NCI-H2171 treated with DMSO at 0.1 percent for 48 hours (cell line): ENCODE measurements around the gene PIP4K2A.
"Not testable (repeated sequence)": the region's sequence is repeated elsewhere in the genome, so short reads cannot be mapped to it uniquely, and the experiment has no call there.

Experiments
- DNase-seq: peaks from one replicate; lab custom pipeline; 2025; lab: John Stamatoyannopoulos, UW

PIP4K2A gene

DNA sequence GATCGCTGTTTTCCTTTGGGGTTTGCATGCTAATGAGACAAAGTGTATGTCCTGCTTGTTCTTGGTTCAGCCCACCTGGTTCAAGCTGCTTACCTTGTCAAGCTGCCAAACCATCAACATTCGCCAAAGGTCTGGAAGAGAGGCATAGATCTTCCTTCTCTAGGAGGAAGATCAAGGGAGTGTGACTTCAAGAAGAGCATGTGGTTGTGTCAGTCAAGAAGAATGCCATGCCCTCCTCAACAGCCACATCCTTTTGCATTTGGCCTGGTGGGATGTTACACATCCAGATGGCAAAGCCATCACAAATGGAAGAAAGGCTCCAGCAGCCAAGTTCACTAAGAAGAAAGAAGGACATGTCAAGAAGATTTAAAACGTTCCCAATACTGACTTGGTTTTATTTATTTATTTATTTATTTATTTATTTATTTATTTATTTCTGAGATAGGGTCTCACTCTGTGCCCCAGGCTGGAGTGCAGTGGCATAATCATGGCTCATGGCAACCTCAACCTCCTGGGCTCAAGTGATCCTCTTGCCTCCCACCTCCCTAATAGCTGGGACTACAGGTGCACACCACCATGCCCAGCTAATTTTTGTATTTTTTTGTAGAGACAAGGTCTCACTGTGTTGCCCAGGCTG is 5.1 kb upstream of the PIP4K2A start:
- peak; percentile 29 for DNase-seq

- DNase-seq: not testable (repeated sequence)
Observed at GRCh38 chr10:22718659-22719058, 4.3 kb upstream of the PIP4K2A start.

DNA sequence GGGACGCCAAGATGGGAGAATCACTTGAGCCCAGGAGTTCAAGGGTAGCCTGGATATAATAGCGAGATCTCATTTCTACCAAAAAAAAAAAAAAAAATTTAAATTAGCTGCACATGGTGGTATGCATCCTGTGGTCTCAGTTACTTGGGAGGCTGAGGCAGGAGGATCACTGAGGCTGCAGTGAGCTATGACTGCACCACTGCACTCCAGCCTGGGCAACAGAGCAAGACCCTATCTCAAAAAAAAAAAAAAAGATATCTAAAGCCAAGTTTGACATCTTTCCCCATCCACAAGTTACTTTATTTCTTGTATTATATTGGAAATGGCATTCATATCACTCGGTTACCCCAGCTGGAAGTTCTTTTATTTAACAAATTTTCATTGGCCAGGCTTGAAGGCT is 3.4 kb upstream of the PIP4K2A start:
- DNase-seq: no peak

DNA sequence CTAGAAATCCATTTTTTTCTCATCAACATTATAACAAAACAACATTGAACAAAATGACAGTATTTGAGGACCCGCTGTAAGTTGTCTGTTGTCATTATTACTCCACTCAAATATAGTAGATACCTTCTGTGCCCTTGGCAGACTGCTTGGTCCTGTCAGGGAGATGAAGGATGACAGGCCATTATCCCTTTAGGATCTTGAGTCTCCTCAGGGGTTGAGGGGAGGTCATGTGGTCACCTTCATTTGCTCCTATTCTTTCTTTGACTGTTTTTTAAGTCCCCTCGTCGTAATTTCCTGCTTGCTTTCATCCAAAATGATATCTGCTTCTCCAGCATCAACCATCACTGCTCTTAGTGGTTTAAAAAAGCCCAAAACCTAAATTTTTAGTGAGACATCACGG is 2.6 kb upstream of the PIP4K2A start:
- DNase-seq: no peak

- DNase-seq: no peak
Observed at GRCh38 chr10:22715290-22715625, 880 bp upstream of the PIP4K2A start.

DNA sequence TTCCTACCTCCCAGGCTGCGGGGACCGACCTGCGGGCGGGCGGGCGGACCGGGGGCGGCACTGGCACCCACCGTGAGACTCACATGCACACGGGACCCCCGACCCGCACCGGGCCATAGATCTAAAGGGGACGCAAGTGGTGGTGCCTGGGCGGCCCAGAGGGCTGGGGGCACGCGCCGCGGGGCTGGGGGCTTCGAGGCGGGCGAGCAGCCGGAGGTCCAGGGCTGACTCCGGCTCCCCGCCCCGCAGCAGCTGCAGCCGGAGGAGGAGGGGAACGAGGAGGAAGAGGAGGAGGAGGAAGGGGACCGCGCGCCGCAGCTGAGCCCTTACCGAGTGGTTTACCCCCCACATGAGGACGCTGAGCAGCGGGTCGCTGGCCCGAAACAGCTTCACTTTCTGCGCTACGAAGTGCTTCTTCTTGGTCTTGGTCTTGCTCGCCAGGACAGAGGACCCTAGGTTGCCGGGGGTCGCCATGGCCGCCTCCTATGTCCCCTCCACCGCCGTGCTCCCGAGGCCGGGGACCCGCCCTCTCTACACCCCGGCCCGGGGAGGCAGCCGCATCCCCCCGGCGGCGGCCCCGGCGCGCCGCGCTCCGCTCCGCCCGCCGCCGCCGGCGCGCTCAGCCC is 412 bp downstream of the PIP4K2A start:
- DNase-seq: no peak

DNA sequence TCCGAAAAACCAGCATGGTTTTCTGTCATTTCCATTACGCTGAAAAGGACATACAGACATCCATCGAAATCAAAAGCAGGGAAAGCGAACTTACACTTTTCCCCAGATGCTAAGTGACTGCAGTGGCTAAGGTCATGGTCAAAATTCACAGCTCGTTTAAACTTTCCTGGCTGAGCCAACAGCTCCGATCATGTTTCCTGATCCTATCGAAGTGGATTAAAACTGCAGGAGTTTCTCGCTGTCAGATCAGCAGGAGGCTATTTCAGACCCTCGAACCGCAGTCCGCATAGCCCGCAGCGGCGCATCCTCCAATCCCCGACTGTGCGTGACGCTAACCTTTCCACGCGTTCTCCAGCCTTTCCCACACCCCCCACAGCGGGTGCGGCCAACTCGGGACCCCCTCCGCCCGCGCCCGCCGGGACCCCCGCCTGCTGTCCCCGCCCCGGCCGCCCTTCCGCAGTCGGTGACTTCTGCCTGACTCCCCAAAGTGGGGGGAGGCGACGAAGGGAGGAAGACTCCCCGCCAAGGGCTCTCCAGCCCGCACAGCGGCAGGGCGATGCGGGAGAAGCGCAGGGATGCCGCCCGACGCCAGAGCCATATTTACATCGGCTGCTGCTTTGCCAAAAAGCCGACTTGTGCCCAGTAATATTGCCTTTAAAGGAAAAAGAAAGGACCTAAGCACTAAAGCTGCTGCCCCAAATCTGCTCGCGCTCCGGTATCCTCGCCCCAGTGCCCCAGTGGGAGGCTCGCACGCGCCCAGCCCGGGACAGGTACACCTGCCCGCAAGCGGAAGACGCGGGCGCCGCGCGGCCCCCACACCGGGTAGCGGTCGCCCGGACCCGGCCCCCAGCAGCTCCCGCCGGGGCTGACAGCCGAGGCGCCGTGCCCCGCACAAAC is 1.2 kb downstream of the PIP4K2A start:
- peak; percentile 5 for DNase-seq

DNA sequence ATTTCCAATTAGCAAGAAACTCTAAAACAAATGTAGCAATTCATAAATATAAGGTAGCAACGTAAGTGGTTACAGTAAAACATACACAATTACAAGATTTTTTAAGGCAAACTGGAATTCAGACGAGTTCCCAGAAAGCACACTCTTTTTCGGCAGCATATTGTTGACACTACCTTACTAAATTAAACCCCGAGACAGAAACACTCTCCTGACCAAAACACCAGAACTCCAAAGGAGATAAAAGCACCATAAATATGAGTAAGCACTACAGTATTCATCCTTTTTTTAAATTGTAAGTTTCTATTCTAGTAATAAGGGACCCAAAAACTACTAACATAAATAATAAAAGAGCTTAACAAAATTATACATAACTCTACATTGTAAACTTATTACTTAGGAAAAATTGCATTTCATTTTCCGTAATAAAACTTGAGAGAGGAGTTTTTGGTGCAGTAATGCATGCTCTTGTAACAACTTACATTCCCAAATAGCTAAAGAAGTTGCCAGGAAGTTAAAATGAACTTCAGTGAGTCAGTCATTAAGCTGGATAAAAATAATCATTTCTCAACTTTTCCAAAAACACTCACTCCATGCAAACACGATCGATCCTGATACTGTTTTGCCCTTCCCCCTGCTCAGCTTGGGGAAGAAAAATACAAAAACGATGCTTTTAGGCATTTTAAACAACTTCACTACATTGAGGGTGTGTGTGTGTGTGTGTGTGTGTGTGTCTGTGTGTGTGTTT is 2.0 kb downstream of the PIP4K2A start:
- no peak for DNase-seq

- DNase-seq: peak; percentile 21
Observed at GRCh38 chr10:22711373-22711772, 3.0 kb downstream of the PIP4K2A start.

GRCh38 chr10:22710139-22710745 is 4.1 kb downstream of the PIP4K2A start:
- no peak for DNase-seq

DNA sequence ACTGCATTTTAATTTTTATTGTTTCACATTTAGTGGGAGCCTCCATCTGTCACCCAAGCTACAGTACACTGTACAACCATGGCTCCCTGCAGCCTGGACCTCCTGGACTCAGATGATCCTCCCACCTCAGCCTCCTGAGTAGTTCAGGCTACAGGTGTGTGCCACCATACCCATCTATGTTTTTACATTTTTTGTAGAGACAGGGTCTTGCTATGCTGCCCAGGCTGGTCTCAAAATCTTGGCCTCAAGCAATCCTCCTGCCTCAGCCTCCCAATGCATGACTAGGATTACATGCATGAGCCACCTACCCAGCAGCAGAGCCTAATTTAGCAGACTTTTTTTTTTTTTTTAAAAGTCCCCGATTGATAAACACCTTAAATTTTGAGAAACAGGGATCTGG is 5.6 kb downstream of the PIP4K2A start:
- no peak for DNase-seq

GRCh38 chr10:22705527-22705926 is 8.9 kb downstream of the PIP4K2A start:
- no peak for DNase-seq

- no peak for DNase-seq
Observed at GRCh38 chr10:22704942-22705341, 9.4 kb downstream of the PIP4K2A start.

- DNase-seq: no peak
Observed at GRCh38 chr10:22704471-22704911, 9.9 kb downstream of the PIP4K2A start.

GRCh38 chr10:22702348-22702747 is 12.0 kb downstream of the PIP4K2A start:
- no peak for DNase-seq

- DNase-seq: no peak
Observed at GRCh38 chr10:22701132-22701826, 13.1 kb downstream of the PIP4K2A start.

DNA sequence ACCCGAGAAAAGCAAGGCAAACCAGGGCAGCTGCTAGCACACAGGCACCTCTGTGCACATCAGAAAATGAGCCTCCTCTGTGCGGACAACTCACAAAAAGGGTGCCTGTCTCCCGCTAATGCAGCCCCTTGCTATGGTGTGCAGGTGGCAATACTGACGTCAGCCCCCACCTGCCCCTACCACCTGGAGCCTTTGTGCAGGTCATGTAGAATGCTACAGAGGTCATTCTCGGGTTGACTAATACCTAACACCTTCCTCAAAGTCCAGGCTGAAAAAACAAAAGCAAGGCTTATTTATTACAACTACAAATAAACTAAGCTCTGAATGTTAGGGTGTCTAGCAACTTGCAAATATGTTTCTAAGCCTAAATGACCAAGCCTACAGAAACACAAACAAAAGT is 13.9 kb downstream of the PIP4K2A start:
- DNase-seq: peak; percentile 8

DNA sequence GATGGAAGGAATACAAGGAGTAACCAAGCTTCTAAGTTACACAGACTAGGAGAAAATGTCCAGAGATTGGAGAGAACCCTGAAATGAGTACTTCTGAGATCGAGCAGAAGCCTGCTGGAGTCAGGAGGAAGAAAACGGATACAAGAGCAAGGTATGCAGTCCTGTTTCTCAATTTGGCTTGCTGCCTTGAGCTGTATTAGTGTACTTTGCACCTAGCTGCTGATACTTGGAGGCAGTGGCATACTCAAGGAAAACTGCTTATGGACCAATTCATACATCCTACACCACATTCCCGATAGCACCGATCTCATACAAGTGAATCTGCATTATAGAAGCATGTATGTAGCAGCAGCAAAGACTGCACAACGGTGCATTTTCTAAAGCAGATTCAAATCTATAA is 14.4 kb downstream of the PIP4K2A start:
- no peak for DNase-seq

DNA sequence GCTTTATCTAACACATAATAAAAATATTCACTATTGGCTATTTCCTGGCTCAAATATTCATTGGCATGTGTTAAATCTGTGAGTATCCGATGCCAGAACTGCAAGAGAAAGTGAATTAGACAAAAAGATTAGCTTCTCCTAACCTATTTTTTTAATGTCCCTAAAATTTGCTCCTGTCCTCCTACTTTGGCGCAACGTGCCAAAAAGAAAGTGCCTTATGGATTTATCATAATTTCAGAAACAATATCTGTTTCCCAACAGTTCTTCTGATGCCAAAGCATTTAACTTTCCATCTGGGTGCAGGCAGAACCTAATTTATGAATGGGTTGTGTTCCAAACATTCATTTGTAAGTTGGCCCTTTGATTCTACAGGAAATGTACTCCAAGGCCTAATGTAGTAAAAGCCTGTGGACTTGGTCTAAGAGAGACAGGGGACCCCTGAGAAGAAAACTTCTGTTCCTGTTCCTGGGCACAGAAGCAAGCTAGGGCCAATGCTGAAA is 15.4 kb downstream of the PIP4K2A start:
- DNase-seq: no peak

DNA sequence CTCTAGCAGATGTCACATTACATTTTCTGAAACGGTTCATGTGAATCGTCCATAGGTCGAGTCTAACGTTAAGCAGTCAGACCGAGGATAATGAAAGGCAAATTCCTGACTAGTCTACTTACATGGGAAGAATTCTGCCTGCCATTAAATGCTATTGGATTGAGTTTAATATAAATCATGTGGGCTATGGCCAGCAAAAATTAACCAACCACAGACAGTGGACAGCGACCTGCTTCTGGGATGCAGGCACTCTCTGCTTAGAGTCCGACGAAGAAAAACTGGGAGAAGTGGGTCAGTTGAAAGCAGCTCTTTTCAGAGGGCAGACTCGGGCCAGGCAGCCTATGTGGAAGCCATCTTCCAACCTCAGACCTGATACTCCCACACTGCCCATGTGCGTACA is 16.6 kb downstream of the PIP4K2A start:
- no peak for DNase-seq

DNA sequence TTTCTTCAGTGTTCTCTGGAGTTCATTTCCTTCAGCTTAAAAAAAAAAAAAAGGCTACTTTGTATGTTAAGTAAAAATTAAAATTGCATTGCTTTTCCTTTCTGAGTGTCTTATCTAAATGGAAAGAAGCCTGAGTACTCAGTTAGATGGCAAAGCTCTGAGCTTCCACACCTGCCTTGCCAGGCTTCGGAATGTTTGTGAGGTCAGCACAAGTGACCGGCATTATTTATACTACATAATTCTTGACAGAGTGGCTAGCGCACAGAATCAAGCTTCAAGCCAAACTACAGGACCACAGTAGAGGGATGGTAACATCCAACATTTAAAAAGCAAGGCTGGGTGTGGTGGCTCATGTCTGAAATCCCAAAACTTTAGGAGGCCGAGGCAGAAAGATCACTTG is 17.3 kb downstream of the PIP4K2A start:
- DNase-seq: no peak
